Muscle layer of colon (tissue), 2 donors: ENCODE measurements around the gene SLC17A7.

Source experiments
- H3K27ac ChIP-seq: one replicate; pipeline ENCODE4 v1.7.0; 2013; ENCODE audit warnings: low read depth, mild to moderate bottlenecking, low read length, moderate library complexity
- H3K27me3 ChIP-seq, 2 donors: one replicate each; pipeline ENCODE4 v1.7.0; 2013; ENCODE audit warnings: low read length in 2 of 2, mild to moderate bottlenecking in 2 of 2; ENCODE audit not compliant: insufficient read depth in 2 of 2, control insufficient read depth in 1 of 2
- H3K36me3 ChIP-seq: one replicate; pipeline ENCODE4 v1.7.0; 2013; ENCODE audit warnings: mild to moderate bottlenecking, low read length; ENCODE audit not compliant: insufficient read depth
- H3K4me1 ChIP-seq: one replicate; pipeline ENCODE4 v1.7.0; 2013; ENCODE audit warnings: mild to moderate bottlenecking, low read length; ENCODE audit not compliant: insufficient read depth
- H3K4me3 ChIP-seq, 2 donors: one replicate each; pipeline ENCODE4 v1.7.0; 2013; ENCODE audit warnings: low read length in 2 of 2, low read depth in 1 of 2, mild to moderate bottlenecking in 1 of 2, moderate library complexity in 1 of 2
- H3K9ac ChIP-seq: one replicate; pipeline ENCODE4 v1.7.0; 2013; ENCODE audit warnings: low read length
- H3K9me3 ChIP-seq: one replicate; pipeline ENCODE4 v1.7.0; 2013; ENCODE audit warnings: mild to moderate bottlenecking, low read length
- donor health status: abdominal sarcoma.
- donor health status: Adenocarcinoma of cecum.

The SLC17A7 gene

DNA sequence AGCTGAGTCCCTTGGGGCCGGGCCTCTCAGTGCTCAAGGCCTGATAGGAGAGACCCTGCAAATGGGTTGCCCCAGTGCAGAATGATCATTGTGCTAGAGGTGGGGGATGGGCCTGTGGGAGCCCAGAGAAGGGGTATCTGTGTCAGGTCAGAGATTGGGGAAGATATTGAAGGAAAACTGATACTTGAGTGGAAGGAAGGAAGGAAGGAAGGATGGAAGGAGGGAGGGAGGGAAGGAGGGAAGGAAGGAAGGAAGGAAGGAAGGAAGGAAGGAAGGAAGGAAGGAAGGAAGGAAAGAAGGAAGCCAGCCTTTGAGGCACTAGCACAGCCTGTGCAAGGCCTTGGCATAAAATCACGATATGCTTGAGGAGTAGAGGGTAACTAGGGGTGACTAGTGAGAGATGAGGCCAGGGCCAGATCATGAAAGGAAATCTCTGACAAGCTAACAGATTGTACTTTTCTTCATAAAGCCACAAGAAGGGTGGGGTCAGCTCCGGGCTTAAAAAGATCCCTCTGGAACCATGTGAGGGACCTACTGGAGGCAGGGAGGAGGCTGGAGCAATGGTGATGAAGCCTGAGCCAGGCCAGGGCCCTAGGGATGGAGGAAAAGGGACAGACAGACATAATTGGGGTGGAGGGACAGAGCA lies 29.5 kb downstream of the SLC17A7 start:
- no peaks in the 10 kb centered on the region for H3K4me1 ChIP-seq
- H3K27me3 ChIP-seq = peaks cover 0 to 10% of the 10 kb centered on the region in 2 donors
- no peak overlapping the region for H3K27ac ChIP-seq
- H3K36me3 ChIP-seq = no peaks in the 10 kb centered on the region
- H3K9me3 ChIP-seq = no peaks in the 10 kb centered on the region
- no peak overlapping the region for H3K9ac ChIP-seq
- H3K4me3 ChIP-seq = no peak overlapping the region

DNA sequence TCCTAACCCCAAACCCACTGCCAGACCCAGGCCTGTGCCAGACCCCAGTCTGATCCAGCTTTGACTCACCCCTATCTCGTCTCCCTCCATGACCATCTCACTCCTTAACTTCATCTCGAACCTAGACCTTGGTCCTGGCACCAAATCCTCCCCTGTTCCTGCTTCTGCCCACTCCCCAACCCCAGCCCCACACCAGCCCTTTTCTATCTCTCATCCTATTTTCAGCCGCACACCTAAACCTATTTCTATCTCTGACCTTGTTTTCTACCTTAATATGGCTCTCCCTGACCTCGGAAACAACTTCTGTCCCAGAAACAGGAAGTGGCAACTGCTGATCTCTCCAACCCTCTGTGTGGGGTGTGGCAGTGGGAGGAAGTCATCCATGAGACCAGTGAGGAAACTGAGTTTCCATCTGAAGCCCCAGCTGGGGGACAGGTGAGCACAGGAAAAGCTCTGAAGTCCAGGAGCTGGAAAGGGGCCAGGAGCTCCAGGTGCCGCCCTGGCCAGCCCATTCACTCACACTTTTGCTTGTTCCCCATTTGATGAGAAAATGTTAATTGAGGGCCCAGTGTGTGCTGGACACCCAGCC lies 31.8 kb downstream of the SLC17A7 start:
- no peaks in the 10 kb centered on the region for H3K36me3 ChIP-seq
- no peak overlapping the region for H3K9ac ChIP-seq
- no peak overlapping the region for H3K4me3 ChIP-seq
- no peak overlapping the region for H3K27ac ChIP-seq
- no peaks in the 10 kb centered on the region for H3K27me3 ChIP-seq
- no peaks in the 10 kb centered on the region for H3K9me3 ChIP-seq
- H3K4me1 ChIP-seq = no peaks in the 10 kb centered on the region

DNA sequence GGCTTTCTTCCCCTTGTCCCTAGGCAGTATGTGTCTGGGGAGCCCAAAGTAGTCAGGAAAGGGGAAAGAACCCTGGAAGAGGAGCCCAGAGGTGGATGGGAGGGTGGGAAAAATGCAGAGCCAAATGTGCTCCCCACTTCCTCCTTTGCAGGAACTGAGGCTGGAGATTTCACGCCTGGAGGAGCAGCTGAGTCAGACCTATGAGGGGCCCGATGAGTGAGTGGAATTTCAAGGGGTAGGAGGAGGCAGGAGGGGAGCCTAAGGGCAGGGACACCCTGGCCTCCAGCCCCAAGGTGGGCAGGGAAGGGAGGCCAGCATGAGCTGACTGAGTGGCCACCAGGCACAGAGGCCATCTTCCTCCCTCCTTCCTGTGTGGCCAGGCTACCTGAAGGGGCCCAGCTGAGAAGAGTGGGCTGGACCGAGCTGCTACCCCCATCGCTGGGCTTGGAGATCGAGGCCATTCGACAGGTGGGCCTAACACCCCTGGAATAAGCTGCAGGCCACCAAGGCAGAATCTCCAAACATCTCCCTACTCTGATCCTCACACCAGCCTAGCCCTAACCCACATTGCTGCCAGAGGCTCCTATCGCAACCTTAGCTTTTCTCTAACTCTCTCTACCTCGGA lies 32.4 kb downstream of the SLC17A7 start:
- Histone ChIP-seq H3K27ac (no peak overlapping the region), H3K9ac (no peak overlapping the region), H3K36me3 (no peaks in the 10 kb centered on the region), H3K27me3 (no peaks in the 10 kb centered on the region), H3K4me3 (no peak overlapping the region), H3K9me3 (no peaks in the 10 kb centered on the region), H3K4me1 (no peaks in the 10 kb centered on the region)

DNA sequence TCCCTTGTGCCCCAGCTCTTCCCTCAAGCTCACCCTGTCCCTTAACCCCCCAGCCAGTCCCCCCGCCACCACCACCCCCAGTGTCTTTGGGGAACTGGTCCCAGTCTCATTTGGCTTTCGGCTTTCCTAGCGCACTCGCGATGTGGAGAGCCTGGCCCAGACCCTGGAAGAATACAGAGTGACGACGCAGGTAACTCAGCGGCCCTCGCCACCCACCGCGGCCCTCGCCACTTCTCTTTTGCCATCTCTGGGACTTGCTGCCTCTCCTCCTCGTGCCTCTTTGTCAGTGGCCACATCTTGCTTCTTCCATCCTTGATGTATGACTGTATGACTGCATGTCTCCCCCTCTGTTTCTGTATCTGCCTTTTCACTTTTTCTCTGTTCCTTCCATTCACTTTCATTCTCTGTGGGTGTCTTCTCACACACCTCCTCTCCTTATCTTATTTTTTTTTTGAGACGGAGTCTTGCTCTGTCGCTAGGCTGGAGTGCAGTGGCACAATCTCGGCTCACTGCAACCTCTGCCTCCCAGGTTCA lies 33.8 kb downstream of the SLC17A7 start:
- H3K9ac ChIP-seq = no peak overlapping the region
- no peaks in the 10 kb centered on the region for H3K36me3 ChIP-seq
- H3K4me3 ChIP-seq = no peak overlapping the region
- no peaks in the 10 kb centered on the region for H3K27me3 ChIP-seq
- no peak overlapping the region for H3K27ac ChIP-seq
- no peaks in the 10 kb centered on the region for H3K9me3 ChIP-seq
- H3K4me1 ChIP-seq = no peaks in the 10 kb centered on the region

DNA sequence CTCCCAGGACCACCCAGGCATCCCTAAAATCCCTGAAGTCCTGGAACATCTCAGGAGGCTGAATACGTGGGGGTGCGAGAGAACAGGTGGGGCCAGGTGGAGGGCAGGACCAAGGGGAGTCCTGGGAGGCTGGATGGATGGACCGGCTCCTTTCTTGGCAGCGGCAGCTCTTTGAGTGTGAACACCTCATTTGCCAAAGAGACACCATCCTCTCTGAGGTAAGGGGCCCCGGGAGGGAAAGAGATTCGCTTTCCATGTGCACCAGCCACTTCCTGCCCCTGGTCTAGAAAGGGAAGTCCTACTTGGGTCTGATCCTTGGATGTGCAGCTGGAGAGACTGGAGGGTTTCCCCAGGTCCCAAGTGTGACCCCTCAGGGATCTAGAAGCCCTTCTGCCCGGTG lies 34.2 kb downstream of the SLC17A7 start:
- Histone ChIP-seq H3K9ac (no peak overlapping the region), H3K4me3 (no peak overlapping the region), H3K9me3 (no peaks in the 10 kb centered on the region), H3K27ac (no peak overlapping the region), H3K27me3 (no peaks in the 10 kb centered on the region), H3K4me1 (no peaks in the 10 kb centered on the region), H3K36me3 (no peaks in the 10 kb centered on the region)

DNA sequence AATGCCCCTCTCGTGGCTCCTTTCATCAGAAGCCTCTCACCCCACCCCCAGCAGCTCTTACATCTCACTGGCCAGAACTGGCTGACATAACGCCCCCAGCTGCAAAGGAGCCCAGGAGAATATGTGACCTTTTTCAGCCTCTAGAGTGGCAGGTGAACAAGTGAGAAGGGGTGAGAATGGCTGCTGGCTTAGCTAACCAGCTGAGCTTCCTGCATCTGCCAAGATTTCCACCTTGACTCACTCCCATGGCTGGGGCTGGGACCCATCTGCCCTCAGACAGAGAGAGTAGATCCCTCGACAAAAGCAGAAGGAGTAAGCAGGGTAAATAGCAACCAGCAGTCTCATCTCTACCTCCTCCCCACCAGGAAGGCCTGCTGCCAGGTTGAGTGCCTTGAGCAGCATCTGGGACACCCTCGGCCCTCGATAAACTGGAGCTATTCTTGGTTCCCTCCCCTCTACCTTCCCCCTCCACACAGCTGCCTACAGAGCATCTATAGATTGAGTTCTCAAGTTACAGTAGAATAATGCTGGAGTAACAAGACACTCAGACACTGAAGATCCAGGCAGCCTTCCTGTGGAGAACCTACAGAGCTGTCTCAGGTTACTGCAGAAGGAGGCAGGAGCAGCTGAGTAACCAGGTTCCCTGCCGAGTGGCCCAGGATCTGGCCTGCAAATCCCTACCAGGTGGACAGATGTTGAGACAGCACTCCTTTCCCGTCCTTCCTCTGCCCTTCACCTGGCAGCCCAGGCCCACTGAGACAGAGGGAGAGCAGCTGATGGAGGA lies 37.7 kb downstream of the SLC17A7 start:
- H3K9me3 ChIP-seq = no peaks in the 10 kb centered on the region
- no peaks in the 10 kb centered on the region for H3K36me3 ChIP-seq
- H3K27ac ChIP-seq = no peak overlapping the region

DNA sequence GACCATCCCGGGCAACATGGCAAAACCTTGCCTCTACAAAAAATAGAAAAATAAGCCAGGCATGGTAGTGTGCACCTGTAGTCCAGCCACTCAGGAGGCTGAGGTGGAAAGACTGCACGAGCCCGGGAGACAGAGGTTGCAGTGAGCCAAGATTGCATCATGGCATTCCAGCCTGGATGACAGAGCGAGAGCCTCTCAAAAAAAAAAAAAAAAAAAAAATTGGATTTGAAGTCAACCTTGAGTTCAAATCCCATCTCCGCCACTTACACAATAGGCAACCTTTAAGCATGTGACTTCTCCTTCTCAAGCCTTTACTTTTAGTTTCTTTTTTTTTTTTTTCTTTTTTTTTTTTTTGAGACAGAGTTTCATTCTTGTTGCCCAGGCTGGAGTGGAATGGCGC lies 41.3 kb downstream of the SLC17A7 start:
- H3K27me3 ChIP-seq = peaks cover 0 to 2% of the 10 kb centered on the region in 2 donors
- H3K4me1 ChIP-seq = no peaks in the 10 kb centered on the region
- no peaks in the 10 kb centered on the region for H3K9me3 ChIP-seq
- no peaks in the 10 kb centered on the region for H3K36me3 ChIP-seq
- no peak overlapping the region for H3K4me3 ChIP-seq
- no peak overlapping the region for H3K9ac ChIP-seq
- no peak overlapping the region for H3K27ac ChIP-seq

More for the DNA sequence above, 37.7 kb downstream of the SLC17A7 start:
- Histone ChIP-seq H3K4me3 (no peak overlapping the region), H3K9ac (no peak overlapping the region), H3K27me3 (no peaks in the 10 kb centered on the region), H3K4me1 (no peaks in the 10 kb centered on the region)

DNA sequence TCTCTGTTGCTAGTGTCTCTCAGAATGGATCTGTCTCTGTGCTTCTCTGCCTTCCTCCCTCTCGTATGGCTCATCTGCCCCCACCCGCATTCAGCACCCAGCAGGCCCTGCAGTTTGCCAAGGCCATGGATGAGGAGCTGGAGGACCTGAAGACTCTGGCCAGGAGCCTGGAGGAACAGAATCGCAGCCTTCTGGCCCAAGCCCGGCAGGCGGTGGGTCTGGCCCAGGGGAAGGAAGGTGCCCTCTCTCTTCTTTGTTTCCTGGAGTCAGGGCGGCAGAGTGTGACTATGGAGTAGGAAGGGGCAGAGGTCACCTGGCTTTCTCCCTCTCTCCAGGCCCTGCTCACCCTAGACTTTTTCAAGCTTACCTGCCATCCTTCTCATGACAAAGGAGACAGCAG lies 42.4 kb downstream of the SLC17A7 start:
- Histone ChIP-seq H3K4me1 (no peaks in the 10 kb centered on the region), H3K36me3 (no peaks in the 10 kb centered on the region), H3K9me3 (no peaks in the 10 kb centered on the region), H3K27ac (no peak overlapping the region), H3K27me3 (peaks cover 0 to 13% of the 10 kb centered on the region in 2 donors), H3K4me3 (no peak overlapping the region), H3K9ac (no peak overlapping the region)

DNA sequence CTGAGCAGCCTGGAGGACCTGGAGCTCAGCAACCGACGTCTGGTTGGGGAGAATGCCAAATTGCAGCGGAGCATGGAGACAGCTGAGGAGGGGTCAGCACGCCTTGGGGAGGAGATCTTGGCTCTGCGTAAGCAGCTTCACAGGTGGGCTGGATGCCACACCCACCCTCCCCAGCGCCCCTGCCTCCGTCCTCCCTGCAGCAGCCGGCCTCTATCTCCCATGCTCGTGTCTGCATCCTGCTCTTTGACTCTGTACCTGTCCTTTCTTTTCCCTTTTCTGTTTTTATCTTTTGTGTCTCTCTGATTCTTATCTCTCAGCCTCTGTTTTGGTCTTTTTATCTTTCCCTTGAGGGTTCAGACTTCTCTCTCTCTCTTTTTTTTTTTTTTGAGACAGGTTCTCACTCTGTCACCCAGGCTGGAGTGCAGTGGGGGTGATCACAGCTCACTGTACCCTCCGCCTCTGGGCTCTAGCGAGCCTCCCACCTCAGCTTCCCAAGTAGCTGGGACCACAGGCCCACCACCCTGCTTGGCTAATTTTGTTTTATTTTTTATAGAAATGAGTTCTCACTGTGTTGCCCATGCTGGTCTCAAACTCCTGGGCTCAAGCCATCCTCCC lies 43.2 kb downstream of the SLC17A7 start:
- no peak overlapping the region for H3K9ac ChIP-seq

DNA sequence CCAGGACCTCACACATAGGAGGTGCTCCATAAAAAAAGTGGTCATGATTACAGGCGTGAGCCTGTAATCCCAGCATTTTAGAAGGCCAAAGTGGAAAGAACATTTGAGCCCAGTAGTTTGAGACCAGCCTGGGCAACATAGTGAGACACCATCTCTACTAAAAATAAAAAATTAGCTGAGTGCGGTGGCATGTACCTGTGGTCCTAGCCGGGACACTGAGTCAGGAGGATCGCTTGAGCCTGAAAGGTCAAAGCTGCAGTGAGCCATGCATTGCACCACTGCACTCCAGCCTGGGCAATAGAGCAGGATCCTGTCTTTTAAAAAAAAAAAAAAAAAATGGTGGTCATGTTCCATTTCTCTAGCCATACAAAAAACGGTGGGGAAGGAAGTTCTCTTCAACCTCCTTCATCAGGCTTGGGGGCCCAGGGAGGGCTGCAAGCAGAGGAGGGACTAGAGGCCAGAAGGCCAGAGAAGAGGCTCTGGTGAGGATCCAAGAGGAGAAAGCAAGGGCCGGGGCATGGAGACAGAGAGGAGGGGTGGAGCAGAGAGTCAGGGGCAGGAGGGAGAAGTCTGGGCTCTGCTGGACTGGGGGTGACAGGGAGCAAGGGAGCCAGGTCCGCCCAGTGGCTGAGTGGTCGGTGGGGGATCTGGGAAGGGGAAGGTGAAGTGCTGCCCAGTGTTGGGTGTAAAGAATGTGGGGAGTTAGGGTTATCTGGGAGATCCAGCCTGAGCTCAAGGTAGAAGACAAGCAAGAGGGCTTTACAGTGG lies 44.4 kb downstream of the SLC17A7 start:
- no peaks in the 10 kb centered on the region for H3K9me3 ChIP-seq
- no peaks in the 10 kb centered on the region for H3K36me3 ChIP-seq
- no peak overlapping the region for H3K27ac ChIP-seq
- H3K4me3 ChIP-seq = no peak overlapping the region
- H3K27me3 ChIP-seq = peaks cover 0 to 14% of the 10 kb centered on the region in 2 donors
- H3K9ac ChIP-seq = no peak overlapping the region
- H3K4me1 ChIP-seq = no peaks in the 10 kb centered on the region

More for the DNA sequence above, 43.2 kb downstream of the SLC17A7 start:
- no peak overlapping the region for H3K27ac ChIP-seq
- no peaks in the 10 kb centered on the region for H3K4me1 ChIP-seq
- H3K27me3 ChIP-seq = peaks cover 0 to 14% of the 10 kb centered on the region in 2 donors
- no peak overlapping the region for H3K4me3 ChIP-seq
- H3K36me3 ChIP-seq = no peaks in the 10 kb centered on the region
- no peaks in the 10 kb centered on the region for H3K9me3 ChIP-seq
